Purkinje cell (primary cell): Measurements from ENCODE around the gene MCM9. TPM values are rescaled to one million over a fixed set of nuclear protein-coding genes. Genes with fewer than 3 reads are reported as not detected.

Source experiments
- polyA plus RNA-seq: library from polyadenylated mRNA; unstranded; fragments of >200 nt; fragmentation: Nextera tagmentation; gene quantifications from 2 replicates; pipeline ENCODE4 v1.2.1, GENCODE V29; 2014

The MCM9 gene
- 3.3 and 3.6 TPM in 2 replicates for polyA plus RNA-seq

DNA sequence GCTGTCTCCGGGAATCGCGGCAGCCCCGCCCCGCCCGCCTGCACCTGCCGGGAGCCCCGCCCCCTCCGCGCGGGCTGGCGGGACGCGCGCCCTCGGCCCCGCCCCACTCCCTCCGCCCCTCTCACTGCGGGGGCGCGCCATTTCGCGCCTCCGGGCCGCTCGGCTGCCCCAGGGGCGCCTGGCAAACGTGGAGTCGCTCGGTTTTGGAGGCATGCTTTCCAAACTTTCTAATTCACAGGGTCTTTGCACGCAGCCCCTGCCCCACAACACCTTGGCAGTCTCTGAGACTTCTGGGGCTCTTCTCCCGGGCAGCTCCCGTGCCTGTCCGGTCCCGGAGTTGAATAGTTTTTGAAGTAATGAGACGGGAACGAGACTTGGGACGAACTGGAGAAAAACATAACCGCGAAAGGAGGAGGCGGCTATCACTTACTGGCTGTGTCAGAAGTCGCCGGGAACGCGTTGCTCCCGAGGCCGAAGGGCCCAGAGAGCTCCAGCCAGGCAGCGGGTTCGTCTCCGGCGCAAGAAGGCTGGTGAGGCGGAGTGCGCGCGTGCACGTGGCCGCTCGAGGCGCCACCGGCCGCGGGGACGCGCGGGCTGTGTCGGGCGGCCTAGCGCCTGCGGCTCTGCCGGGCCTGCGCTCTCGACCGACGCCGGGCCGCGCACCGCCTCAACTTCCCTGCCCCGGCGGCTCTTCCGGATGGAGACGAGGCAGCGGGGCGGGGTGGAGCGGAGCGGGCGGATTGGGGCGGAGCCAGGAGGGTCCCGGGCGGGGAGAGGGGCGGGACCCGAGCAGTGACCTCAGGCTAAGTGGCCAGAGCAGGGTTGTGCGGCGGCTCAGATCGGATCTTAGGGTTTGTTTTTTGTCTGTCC, at the start of gene MCM9:
Gene MCM9 (minus strand): TSS at position 699 of the 870 bp plus-strand sequence. CDS start 3,436 bp downstream, outside the sequence.

DNA sequence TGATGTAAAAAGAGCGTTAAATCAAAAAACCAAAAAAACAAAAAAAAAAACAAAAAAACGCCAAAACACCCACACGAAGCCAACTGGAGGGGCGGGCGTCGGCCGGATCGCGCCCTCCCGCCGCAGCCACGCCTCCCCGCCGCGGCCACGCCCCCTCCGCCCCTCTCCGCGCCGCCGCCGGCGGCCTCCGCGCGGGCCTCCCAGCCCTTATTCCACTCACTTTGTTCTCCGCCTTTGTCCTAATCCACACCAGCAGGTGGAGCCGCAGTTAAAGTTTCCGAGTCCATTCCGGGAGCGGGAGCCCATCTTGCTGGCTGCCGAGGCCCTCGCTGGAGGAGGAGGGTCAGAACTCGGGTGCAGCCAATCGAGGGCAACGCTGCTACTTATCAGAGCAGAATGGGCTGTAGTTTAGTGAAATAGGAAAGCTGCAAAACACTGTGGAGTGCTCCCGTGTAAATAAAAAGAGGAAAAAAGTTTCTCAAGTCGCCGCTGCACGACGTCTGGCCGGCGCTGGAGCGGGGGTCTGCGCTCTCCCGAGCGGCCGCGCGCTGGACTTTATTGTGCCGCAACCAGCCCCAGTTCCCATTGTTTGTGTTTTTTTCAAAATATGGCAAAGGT, 41.0 kb downstream of the MCM9 start, which contains the start of gene ASF1A:
Gene ASF1A (plus strand): TSS at position 346 of the 618 bp plus-strand sequence. CDS start 262 bp downstream, at position 608.

Other genes with a start within 250 kb of the MCM9 start
- 46.9 and 61.6 TPM in 2 replicates for gene ASF1A, start 41.0 kb downstream of the MCM9 start, polyA plus RNA-seq
- gene FAM184A, start 143.5 kb upstream of the MCM9 start, polyA plus RNA-seq = 56.8 and 85.8 TPM in 2 replicates